HL-60 (cell line): ENCODE results near the gene TRIP13.
"Not testable (repeated sequence)": the region's sequence is repeated elsewhere in the genome, so short reads cannot be mapped to it uniquely, and the experiment has no call there.

Source experiments
- SPI1 ChIP-seq: IDR thresholded peaks from 2 replicates; pipeline ENCODE4 v1.6.1; 2012; ENCODE audit warnings: low read depth, mild to moderate bottlenecking, borderline replicate concordance
- TF ChIP-seq, protein P1 (sequence below): IDR thresholded peaks from one replicate; pipeline ENCODE4 v1.5.1; 2011; ENCODE audit warnings: low read length, control low read depth, inconsistent platforms; ENCODE audit not compliant: insufficient read depth

DNA sequence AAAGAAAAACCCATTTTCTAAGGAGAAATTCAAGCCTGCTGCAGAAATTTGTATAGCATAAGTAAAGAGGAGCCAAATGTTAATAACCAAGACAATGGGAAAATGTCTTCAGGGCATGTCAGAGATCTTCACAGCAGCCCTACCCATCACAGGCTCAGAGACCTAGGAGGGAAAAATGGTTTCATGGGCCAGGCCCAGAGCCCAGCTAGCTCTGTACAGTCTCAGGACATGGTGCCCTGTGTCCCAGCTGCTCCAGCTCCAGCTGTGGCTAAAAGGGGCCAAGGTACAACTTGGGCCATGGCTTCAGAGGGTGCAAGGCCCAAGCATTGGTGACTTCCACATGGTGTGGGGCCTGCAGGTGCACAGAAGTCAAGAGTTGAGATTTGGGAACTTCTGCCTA is 36.5 kb downstream of the TRIP13 start:
- TF ChIP-seq, protein P1, sequence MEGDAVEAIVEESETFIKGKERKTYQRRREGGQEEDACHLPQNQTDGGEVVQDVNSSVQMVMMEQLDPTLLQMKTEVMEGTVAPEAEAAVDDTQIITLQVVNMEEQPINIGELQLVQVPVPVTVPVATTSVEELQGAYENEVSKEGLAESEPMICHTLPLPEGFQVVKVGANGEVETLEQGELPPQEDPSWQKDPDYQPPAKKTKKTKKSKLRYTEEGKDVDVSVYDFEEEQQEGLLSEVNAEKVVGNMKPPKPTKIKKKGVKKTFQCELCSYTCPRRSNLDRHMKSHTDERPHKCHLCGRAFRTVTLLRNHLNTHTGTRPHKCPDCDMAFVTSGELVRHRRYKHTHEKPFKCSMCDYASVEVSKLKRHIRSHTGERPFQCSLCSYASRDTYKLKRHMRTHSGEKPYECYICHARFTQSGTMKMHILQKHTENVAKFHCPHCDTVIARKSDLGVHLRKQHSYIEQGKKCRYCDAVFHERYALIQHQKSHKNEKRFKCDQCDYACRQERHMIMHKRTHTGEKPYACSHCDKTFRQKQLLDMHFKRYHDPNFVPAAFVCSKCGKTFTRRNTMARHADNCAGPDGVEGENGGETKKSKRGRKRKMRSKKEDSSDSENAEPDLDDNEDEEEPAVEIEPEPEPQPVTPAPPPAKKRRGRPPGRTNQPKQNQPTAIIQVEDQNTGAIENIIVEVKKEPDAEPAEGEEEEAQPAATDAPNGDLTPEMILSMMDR, result not testable (repeated sequence)
- not testable (repeated sequence) for TF ChIP-seq SPI1
